ELR (cell line): ENCODE results near the gene TMEM147.
A peak's percentile ranks its signal among the peaks of the same experiment; 100 is the strongest.
"Not testable (repeated sequence)": the region's sequence is repeated elsewhere in the genome, so short reads cannot be mapped to it uniquely, and the experiment has no call there.

Experiments
- DNase-seq: peaks from one replicate; pipeline ENCODE4 v3.0.0-alpha.2; 2015; ENCODE audit warnings: low read depth

The TMEM147 gene

DNA sequence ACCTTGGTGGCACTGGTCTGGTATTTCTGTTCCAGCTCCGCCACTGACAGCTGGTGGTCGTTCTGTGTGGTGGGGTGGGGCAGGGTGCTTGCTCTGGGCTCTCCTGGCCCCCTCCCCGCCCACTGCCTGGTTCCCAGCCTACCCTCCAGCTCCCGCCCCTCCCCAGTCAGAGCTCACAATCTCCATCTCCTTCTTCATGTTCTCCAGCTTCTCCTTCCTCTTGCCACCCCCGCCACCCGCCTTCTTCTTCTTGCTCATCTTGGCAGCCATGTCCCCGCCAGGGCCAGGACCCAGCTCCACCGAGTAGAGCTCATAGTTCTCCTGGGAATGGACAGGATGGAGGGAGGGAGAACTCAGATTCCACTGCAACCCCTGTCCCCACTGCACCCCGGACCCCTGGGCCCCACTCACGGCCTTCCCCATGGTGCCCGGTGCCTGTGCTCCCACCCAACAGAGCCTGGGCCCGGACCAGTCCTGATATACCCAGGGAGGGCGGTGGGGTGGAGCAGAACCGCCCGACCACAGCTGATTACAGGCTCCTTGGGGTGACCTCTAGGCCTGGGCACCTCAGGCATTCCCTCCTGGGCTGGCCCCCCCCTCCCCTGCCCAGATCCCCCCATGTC lies 17.9 kb downstream of the TMEM147 start, which contains the start of gene ATP4A:
ATP4A (minus strand) TSS at position 452 of the 623 bp plus-strand sequence; CDS start at position 423, 29 bp downstream.
- no peak for DNase-seq

DNA sequence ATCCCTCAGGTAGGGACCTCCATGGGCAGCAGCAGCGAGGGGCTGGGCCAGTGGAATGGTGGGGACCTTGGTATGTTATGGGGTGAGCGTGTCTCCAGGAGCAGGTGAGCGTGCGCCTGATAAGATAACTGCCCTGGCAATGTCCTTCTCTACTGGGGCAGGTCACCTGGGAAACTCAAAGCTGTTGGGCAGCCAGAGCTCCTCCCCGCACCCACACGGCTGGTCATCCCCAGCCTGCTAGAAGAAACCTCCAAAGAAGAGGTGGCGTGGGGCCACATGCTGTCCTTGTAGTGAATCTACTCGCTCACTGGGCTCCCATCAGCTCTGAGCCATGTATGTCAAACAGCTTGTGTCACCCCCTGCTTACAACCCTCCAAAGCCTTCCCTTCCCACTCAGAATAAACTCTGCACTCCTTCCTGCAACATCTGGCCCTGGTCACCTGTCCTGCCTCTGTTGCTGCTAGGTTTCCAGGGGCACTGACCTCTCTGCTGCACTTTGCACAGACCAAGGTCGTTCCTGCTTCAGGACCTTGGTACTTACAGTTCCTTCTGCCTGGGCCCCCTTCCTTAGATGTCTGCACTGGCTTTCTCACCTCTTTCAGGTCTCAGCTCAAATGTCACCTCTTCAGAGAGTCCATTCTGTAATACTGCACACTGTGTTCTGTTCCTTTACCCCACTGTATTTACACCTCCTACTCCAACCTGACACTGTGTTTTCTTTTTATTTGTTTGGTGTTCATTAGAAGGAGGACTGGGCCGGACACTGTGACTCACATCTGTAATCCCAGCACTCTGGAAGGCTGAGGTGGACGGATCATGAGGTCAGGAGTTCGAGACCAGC lies 19.8 kb downstream of the TMEM147 start:
- DNase-seq, result no peak

DNA sequence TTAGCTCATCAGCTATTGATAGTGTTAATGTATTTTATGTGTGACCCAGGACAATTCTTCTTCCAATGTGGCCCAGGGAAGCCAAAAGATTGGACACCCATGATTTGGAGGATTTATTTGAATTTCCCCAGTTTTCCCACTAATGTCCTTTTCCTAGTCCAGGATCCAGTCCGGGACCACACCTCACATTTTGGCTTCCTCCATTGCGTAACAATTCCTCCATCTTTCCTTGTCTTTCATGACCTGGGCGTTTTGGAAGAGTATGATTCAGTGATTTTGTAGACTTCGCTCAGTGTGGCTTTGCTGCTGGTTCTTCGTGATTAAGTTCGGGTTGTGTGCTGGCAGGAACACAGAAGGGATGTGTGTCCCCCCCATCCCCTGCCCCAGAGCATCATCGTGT lies 21.3 kb downstream of the TMEM147 start:
- DNase-seq, result no peak

DNA sequence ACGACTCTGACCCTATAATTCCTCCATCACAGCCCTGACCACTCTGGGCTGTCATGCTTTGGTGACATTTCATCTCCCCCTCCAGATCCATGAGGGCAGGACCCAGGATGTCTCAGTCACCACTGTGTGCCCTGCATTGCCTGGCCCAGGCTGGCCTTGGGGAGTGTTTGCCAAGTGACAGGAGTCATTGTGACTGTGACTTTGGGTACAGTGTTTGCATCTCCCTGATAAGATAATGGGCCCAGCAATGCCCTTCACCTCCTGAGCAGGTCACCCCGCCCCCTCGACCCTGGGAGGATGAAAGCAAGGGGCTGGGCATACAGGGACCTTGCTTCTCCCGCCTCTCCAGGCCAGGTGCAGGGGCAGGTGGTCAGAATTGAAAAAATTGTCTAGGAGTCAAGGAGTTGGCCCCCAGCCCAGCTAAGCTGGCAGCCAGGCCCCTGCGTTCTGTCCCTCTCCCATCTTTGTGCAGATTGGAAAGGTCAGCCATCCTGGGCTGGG lies 23.9 kb downstream of the TMEM147 start:
- no peak for DNase-seq

DNA sequence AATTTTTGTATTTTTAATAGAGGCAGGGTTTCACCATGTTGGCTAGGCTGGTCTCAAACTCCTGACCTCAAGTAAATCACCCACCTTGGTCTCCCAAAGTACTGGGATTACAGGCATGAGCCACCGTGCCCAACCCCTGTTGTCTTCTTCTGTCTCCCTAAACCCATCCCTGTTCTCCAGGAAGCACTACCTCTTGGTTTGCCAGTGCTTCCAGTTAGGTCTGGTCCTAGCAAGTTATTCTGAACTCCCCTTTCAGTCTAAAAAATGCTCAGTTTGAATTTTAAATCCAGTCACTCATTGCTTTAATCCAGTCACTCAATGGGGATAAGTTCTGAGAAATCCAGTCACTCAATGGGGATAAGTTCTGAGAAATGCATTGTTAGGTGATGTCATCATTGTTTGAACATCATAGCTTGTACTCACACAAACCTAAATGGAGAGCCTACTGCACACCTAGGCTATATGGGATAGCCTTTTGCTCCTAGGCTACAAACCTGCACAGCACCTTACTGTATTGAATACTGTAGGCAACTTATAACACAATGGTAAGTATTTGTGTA lies 26.1 kb downstream of the TMEM147 start:
- DNase-seq, result no peak

DNA sequence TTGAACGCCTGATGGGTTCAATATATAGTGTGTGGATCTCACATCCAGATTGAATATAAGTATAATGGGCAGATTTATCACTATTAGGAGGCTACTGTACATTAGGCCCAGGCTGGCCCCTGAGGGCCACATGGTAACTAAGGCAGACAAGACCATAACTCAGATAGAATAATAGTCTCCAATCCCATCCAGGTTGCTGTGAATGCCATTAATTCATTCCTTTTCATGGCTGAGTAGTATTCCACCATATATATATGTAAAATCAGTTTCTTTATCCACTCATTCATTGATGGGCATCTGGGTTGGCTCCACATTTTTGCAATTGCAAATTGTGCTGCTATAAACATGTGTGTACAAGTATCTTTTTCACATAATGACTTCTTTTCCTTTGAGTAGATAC lies 32.5 kb downstream of the TMEM147 start:
- no peak for DNase-seq

DNA sequence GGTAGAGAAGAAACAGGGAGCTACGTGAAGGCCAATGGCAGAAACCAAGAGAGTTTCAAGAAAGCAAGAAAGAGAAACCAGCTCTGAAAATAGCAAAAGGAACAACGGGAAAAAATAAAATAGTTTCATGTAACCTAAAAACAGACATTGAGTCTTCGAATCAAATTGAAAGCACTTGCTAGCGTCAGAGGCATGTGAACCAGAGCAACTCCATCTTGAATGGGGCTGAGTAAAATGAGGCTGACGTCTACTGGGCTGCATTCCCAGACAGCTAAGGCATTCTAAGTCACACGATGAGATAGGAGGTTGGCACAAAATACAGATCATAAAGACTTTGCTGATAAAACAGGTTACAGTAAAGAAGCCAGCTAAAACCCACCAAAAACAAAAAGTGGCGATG lies 33.3 kb downstream of the TMEM147 start:
- DNase-seq, result no peak

DNA sequence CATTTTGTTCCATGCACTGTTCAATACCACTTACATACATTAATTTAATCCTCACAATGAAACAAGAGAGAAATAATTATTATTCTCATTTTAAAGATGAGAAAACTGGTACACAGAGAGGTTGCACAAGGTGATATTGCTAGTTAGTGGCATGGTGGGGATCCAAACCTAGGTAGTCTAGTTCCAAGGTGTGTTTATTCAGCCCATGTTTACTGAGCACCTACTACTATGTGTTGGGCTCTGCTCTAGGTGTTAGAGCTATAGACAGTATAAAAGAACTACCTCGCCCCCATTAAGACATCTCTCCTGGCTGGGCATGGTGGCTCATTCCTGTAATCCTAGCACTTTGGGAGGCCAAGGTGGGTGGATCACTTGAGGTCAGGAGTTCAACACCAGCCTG lies 37.3 kb downstream of the TMEM147 start:
- no peak for DNase-seq

DNA sequence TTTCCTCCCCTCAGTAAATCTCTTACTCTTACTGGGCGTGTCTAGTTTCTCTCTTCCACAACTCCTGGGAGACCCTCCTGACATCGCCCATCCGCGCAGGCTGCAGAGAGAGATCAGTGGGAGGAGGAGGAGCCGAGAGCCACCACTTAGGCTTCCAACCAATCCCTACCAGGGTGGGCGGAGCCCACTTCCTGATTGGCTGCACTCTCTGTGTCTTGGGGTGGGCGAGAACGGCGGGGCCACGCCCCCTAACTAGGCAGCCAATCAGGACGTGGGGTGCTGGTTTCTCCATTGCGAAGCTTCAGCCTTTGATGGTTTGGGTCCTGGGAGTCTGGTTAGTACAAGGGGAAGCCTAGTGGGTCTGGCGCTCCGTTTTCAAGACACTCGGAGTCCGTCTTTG lies 40.4 kb downstream of the TMEM147 start, which contains the start of gene PMIS2:
PMIS2 (plus strand) TSS at position 326 of the 400 bp plus-strand sequence. CDS start 87 bp downstream, outside the sequence.
- peak; percentile 5 for DNase-seq

DNA sequence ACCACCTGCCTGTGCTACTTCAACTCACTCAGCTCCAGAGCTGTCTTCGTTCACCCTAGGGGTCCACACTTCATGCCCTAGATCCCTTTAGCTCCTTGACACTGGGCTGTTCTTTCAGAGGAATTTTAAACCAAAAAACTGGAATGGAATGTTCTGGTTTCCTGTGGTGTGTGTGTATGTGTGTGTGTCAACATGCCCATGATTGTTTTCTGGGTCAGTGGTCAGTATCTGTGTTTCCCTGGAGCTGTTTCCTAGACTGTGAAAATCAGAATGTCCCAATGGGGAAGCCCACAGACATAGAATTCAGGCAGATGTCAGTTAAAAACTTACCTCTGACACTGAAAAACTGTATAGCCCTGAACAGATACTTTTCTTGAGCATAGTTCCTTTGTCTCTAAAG lies 41.9 kb downstream of the TMEM147 start:
- no peak for DNase-seq

DNA sequence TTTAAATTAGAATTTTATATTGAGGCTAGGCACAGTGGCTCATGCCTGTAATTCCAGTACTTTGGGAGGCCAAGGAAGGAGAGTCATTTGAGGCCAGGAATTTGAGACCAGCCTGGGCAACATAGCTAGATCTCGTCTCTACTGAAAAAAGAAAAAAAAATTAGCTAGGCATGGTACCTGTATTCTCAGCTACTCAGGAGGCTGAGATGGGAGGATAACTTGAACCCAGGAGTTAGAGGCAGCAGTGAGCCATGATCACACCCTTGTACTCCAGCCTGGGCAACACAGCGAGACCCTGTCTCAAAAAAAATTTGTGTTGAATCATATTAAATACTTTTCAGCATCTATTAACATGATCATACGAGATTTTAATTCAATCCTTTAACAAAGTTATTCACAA lies 45.4 kb downstream of the TMEM147 start:
- no peak for DNase-seq

DNA sequence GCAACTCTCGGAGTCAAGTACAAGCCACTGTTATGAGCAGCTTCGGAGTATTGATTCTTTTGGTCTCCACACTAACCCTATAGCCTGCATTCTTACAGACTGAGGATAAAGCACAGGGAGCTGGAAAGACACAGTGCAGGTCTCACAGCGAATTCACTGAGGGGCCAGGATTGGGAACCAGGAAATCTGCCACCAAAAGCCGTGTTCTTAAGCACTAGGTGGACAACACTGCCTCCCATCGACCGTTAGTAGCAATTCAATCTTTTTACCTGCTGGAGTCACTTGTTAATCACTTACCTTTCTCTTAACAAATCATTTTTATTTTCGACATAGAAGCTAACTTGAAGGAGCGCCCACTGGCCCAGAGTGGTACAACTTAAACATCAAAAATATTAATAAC lies 46.8 kb downstream of the TMEM147 start:
- peak; percentile 41 for DNase-seq

DNA sequence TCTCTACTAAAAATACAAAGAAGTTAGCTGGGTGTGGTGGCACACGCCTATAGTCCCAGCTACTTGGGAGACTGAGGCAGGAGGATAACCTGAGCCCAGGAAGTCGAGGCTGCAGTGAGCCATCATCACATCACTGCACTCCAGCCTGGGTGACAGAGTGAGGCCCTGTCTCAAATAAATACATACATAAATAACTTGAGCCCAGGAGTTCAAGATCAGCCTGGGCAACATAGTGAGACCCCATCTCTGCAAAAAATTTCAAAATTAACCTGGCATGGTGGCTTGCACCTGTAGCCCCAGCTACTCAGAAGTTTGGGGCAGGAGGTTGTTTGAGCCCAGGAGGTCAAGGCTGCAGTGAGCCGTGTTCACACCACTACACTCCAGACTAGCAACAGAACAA lies 49.6 kb downstream of the TMEM147 start:
- DNase-seq, result not testable (repeated sequence)

DNA sequence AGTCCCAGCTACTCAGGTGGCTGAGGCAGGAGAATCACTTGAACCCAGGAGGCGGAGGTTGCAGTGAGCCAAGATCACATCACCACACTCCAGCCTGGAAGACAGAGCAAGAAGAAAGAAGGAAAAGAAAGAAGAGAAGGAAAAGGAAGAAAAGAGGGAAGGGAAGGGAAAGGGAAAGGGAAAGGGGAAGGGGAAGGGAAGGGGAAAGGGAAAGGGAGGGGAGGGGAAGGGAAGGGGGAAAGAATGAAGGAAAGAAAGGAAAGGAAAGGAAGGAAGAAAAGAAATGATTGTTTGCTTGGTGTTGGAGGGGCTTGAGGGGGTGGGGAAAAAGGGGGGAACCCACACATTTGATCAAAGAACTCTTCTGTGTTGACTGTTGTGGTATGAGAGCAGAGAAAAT lies 50.5 kb downstream of the TMEM147 start:
- no peak for DNase-seq

DNA sequence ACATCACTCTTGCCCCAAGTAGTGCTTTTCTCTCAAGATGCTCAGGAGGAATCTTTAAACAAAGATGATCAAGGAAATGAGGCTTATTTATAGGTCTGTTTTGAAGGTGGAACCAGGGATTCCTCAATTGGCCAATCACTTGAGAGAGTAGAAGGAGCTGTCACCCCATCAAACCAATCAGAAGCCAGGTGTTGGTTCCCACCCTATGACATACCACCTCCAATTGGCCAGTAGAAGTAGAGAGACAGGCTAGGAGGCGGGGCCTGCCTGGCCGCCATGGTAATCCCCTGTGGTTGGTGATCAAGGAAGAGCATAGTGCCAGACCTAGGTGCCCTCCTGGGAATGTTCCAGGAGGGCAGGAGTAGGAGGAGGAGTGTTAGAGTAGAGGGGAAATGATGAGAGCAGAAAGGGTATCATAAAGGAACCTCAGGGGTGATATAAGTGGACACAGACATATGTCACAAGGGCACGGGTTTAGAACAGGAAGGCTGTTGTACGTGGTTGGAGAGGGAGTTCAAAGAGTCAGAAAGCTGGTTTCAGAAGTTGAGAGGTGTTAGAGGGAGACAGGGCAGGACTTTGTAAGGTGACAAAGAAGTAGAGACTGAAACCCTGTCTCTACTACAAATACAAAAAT lies 51.1 kb downstream of the TMEM147 start:
- DNase-seq, result peak; percentile 38
